CD4-positive, alpha-beta memory T cell (primary cell): Measurements from ENCODE around the gene MARCHF2. TPM values are rescaled to one million over a fixed set of nuclear protein-coding genes. Genes with fewer than 3 reads are reported as not detected.

Source experiments
- CTCF ChIA-PET: fragments of 350-600 bp; sonication (Branson Sonifier 250); formaldehyde crosslinking; loops from one replicate; lab custom pipeline; 2021; ENCODE audit warnings: inconsistent platforms; ENCODE audit not compliant: partially characterized antibody; lab: Charles Lee
- POLR2A ChIA-PET: fragments of 350-600 bp; sonication (Branson Sonifier 250); formaldehyde crosslinking; loops from one replicate; lab custom pipeline; 2021; ENCODE audit not compliant: partially characterized antibody; lab: Charles Lee
- DNase-seq, 5 donors: peaks; one replicate each; pipeline versions ENCODE4 v3.0.0 to v3.0.0-alpha.2; 2020 to 2022; ENCODE audit warnings: mixed read lengths in 1 of 5
- H3K27ac ChIP-seq: one replicate; pipeline ENCODE4 v1.7.0; 2013; ENCODE audit warnings: low read depth, low read length
- H3K27me3 ChIP-seq: 2 replicates; pipeline ENCODE4 v1.7.0; 2013; ENCODE audit warnings: mild to moderate bottlenecking, low read length, moderate library complexity; ENCODE audit not compliant: insufficient read depth
- H3K36me3 ChIP-seq: 2 replicates; pipeline ENCODE4 v1.7.0; 2013; ENCODE audit warnings: mild to moderate bottlenecking, low read length, moderate library complexity; ENCODE audit not compliant: insufficient read depth
- H3K4me1 ChIP-seq: 2 replicates; pipeline ENCODE4 v1.7.0; 2013; ENCODE audit warnings: mild to moderate bottlenecking, low read length, moderate library complexity; ENCODE audit not compliant: insufficient read depth
- H3K4me3 ChIP-seq, 2 donors: one replicate each; pipeline ENCODE4 v1.7.0; 2013; ENCODE audit warnings: low read length in 2 of 2, mild to moderate bottlenecking in 1 of 2
- H3K9me3 ChIP-seq, 2 donors: one replicate each; pipeline ENCODE4 v1.7.0; 2013; ENCODE audit warnings: low read length in 2 of 2, control low read depth in 1 of 2; ENCODE audit not compliant: control insufficient read depth in 1 of 2
- H3K27ac Mint-ChIP-seq, 7 donors: one replicate each; pipeline ENCODE4 v1.8.0; 2020 to 2021; ENCODE audit warnings: mixed read lengths in 7 of 7, mild to moderate bottlenecking in 6 of 7, inconsistent platforms in 3 of 7, moderate library complexity in 3 of 7
- H3K27me3 Mint-ChIP-seq, 2 donors: one replicate each; pipeline ENCODE4 v1.8.0; 2020 to 2021; ENCODE audit warnings: mixed read lengths in 2 of 2
- H3K36me3 Mint-ChIP-seq, 2 donors: one replicate each; pipeline ENCODE4 v1.8.0; 2020 to 2021; ENCODE audit warnings: mixed read lengths in 2 of 2, inconsistent platforms in 1 of 2, mild to moderate bottlenecking in 1 of 2
- H3K4me1 Mint-ChIP-seq, 4 donors: one replicate each; pipeline ENCODE4 v1.8.0; 2020 to 2021; ENCODE audit warnings: mixed read lengths in 4 of 4, mild to moderate bottlenecking in 1 of 4
- H3K4me3 Mint-ChIP-seq, 8 donors: one replicate each; pipeline ENCODE4 v1.8.0; 2020 to 2021; ENCODE audit warnings: mixed read lengths in 8 of 8, mild to moderate bottlenecking in 7 of 8, moderate library complexity in 6 of 8, inconsistent platforms in 3 of 8
- H3K9me3 Mint-ChIP-seq, 8 donors: one replicate each; pipeline ENCODE4 v1.8.0; 2020 to 2021; ENCODE audit warnings: mixed read lengths in 8 of 8, mild to moderate bottlenecking in 5 of 8, inconsistent platforms in 3 of 8, moderate library complexity in 1 of 8
- intact Hi-C: fragments of 100-400 bp; cut with micrococcal nuclease; formaldehyde crosslinking; loops from one replicate; pipeline ENCODE4 v1.15.1; 2023
- polyA plus RNA-seq, 2 donors: library from polyadenylated mRNA; unstranded; fragments of 300-500 nt; fragmentation: Illumina TruSeq; gene quantifications; one replicate each; pipeline ENCODE4 v1.2.3, GENCODE V29; 2021
- total RNA-seq, 2 experiments: library from RNA; stranded (reverse); gene quantifications; one replicate each; pipeline ENCODE4 v1.2.3, GENCODE V29; 2021

The MARCHF2 gene
- total and polyA plus RNA-seq, 4 experiments from 2014 or later, result 25.5 to 60.9 (median 38.2) TPM

DNA sequence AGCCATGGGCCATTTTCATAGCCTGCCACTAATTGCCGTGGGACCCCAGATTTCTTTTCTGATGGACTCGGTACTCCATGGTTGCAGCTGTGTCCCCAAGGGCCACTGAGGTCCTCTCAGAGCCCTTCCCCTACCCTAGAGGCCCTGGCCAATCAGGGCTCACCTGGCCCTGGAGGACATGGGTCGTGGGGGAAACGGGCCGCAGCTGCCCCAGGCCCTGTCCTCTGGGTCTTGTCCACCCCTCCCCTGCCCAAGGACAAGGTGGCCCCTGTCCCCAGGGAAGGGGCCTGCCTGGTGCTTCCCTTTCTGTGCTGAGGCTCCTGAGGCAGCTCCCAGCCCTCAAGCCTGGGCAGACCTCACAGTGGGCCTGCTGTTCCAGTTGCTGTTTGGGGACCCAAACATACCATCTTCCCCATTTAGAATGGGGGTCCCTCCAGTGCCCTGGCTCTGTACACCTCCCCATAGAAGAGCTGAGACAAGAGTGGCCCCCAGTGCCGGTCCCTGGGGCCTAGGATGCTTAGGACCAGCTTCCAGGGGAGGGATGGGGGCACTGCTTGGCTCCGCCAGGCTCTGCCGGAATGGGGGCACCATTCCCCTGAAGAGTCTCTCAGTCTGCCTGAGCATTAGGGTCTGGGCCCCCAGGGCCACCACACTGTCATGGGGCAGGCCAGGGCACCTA is 19.8 kb upstream of the MARCHF2 start:
- DNase-seq, result peak in 1 of 5 donors; percentile 38
- H3K27ac Mint-ChIP-seq, result peak overlapping the region in 4 of 7 donors; percentile 22 to 74 (median 52)
- ChIA-PET CTCF (interaction anchor here (2.1 to 4.4 kb wide), 2 partner anchors 20 to 39 kb away, joined by 7 to 19 read pairs; partner anchors contain the start of gene MARCHF2), POLR2A (interaction anchor here (0.6 kb wide), 1 partner anchor 70 kb away, joined by 3 read pairs; no protein-coding TSS in a partner anchor)
- H3K4me1 Mint-ChIP-seq, result peaks cover 23 to 55% (median 42%) of the 10 kb centered on the region in 4 donors
- Histone ChIP-seq H3K27me3 (no peaks in the 10 kb centered on the region), H3K4me3 (no peak overlapping the region), H3K4me1 (peaks cover 35% of the 10 kb centered on the region), H3K9me3 (no peaks in the 10 kb centered on the region), H3K36me3 (no peaks in the 10 kb centered on the region), H3K27ac (no peak overlapping the region)
- no peaks in the 10 kb centered on the region for H3K27me3 Mint-ChIP-seq
- peaks cover 0 to 18% of the 10 kb centered on the region in 2 donors for H3K36me3 Mint-ChIP-seq
- H3K4me3 Mint-ChIP-seq, result peak overlapping the region in 2 of 8 donors; percentile 20 to 44
- intact Hi-C loops, result loop anchor here (5.0 kb wide), 1 partner anchor 119 kb away; the partner anchor contains the start of gene ZNF414
- H3K9me3 Mint-ChIP-seq, result no peaks in the 10 kb centered on the region

DNA sequence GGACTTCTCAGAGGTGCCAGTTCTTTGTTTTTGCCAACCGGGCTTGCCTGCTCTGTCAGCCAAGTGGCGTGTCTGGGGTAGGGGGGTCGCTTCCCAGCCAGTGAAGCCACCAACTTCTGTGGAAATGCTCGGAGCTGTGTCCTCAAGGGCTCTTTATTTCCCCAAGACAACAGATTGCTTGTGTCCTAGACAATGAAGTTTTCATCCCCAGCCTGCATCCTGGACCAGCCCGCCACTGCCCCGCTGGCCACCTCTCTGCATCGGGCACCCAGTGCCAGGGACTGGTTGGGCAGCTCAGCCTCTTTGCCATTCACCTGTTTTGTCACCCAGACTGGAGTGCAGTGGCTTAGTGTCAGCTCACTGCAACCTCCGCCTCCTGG is 19.2 kb upstream of the MARCHF2 start:
- no peak overlapping the region for H3K4me3 Mint-ChIP-seq
- H3K36me3 Mint-ChIP-seq, result peaks cover 0 to 18% of the 10 kb centered on the region in 2 donors
- H3K4me3 ChIP-seq, result no peak overlapping the region
- intact Hi-C loops, result loop anchor here (5.0 kb wide), 1 partner anchor 118 kb away; the partner anchor contains the start of gene ZNF414
- H3K9me3 Mint-ChIP-seq, result no peaks in the 10 kb centered on the region
- peaks cover 23 to 55% (median 42%) of the 10 kb centered on the region in 4 donors for H3K4me1 Mint-ChIP-seq
- no peaks in the 10 kb centered on the region for H3K27me3 Mint-ChIP-seq
- H3K4me1 ChIP-seq, result peaks cover 35% of the 10 kb centered on the region
- ChIA-PET CTCF (interaction anchor here (2.1 to 4.4 kb wide), 2 partner anchors 19 to 40 kb away, joined by 7 to 19 read pairs; partner anchors contain the start of gene MARCHF2), POLR2A (interaction anchor here (0.6 kb wide), 1 partner anchor 70 kb away, joined by 3 read pairs; no protein-coding TSS in a partner anchor)
- no peak for DNase-seq
- no peaks in the 10 kb centered on the region for H3K27me3 ChIP-seq
- no peaks in the 10 kb centered on the region for H3K36me3 ChIP-seq
- no peak overlapping the region for H3K27ac ChIP-seq
- peak overlapping the region in 1 of 7 donors; percentile 6 for H3K27ac Mint-ChIP-seq
- no peaks in the 10 kb centered on the region for H3K9me3 ChIP-seq

DNA sequence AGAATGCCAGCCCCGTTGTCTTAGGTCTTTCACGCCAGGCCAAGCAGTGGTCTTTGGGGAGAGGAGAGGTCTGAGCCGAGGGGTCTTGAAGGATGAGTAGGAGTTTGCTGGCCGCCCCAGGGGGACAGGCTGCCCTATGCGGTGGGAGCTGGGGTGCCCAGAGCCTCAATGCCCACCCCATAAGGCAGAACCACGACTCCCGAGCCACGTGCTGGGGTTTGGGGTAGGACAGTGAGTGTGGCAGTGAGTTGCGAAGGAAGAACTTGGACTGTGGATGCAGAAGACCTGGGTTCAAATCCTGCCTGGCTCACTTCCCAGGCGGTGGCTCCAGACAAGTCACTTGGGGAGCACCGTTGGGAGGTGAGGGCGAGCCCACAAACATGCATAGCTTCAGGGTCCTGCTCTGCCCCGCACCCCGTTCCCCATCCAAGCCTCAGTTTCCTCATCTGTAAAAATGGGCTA is 17.5 kb upstream of the MARCHF2 start:
- Mint-ChIP-seq H3K4me3 (peak overlapping the region in 1 of 8 donors; percentile 39), H3K36me3 (peaks cover 0 to 26% of the 10 kb centered on the region in 2 donors), H3K4me1 (peaks cover 23 to 49% (median 34%) of the 10 kb centered on the region in 4 donors), H3K9me3 (no peaks in the 10 kb centered on the region), H3K27ac (peak overlapping the region in 3 of 7 donors; percentile 35 to 57 (median 42)), H3K27me3 (no peaks in the 10 kb centered on the region)
- ChIA-PET POLR2A (interaction anchor here (1.3 kb wide), 1 partner anchor 118 kb away, joined by 3 read pairs; the partner anchor contains the start of gene ZNF414), CTCF (no interaction called here)
- intact Hi-C loops, result loop anchor here (1.0 to 5.0 kb wide), 2 partner anchors 41 to 128 kb away; no protein-coding TSS in a partner anchor
- DNase-seq, result no peak
- Histone ChIP-seq H3K36me3 (peaks cover 10% of the 10 kb centered on the region), H3K27ac (no peak overlapping the region), H3K4me3 (no peak overlapping the region), H3K9me3 (no peaks in the 10 kb centered on the region), H3K4me1 (peaks cover 30% of the 10 kb centered on the region), H3K27me3 (no peaks in the 10 kb centered on the region)

DNA sequence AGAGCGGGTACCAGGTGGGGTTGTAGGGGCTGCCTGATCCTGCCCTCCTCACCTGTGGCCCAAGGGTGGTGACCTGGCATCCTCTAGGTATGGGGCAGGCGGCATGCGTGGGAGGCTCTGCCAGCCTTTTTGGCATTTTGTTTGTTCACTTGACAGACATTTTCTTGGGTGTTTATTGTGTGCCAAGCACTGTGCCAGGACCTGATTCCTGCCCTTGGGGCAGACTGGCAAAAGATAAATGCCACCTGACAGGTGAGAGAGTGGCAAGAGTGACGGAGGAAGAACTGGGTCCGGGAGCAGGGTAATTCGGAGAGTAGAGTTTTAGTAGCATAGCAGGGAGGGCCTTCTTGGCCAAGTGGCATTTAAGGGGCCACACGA is 16.9 kb upstream of the MARCHF2 start:
- CTCF ChIA-PET, result no interaction called here
- Histone ChIP-seq H3K4me1 (peaks cover 26% of the 10 kb centered on the region), H3K27ac (no peak overlapping the region), H3K9me3 (no peaks in the 10 kb centered on the region), H3K27me3 (no peaks in the 10 kb centered on the region), H3K4me3 (no peak overlapping the region), H3K36me3 (peaks cover 10% of the 10 kb centered on the region)
- Mint-ChIP-seq H3K9me3 (no peaks in the 10 kb centered on the region), H3K4me3 (peak overlapping the region in 1 of 8 donors; percentile 15), H3K27ac (peak overlapping the region in 6 of 7 donors; percentile 1 to 88 (median 50)), H3K27me3 (no peaks in the 10 kb centered on the region), H3K36me3 (peaks cover 0 to 26% of the 10 kb centered on the region in 2 donors), H3K4me1 (peaks cover 19 to 44% (median 30%) of the 10 kb centered on the region in 4 donors)
- POLR2A ChIA-PET, result no interaction called here
- peak in 1 of 5 donors; percentile 11 for DNase-seq
- intact Hi-C loops, result loop anchor here (1.0 to 5.0 kb wide), 2 partner anchors 42 to 129 kb away; no protein-coding TSS in a partner anchor

DNA sequence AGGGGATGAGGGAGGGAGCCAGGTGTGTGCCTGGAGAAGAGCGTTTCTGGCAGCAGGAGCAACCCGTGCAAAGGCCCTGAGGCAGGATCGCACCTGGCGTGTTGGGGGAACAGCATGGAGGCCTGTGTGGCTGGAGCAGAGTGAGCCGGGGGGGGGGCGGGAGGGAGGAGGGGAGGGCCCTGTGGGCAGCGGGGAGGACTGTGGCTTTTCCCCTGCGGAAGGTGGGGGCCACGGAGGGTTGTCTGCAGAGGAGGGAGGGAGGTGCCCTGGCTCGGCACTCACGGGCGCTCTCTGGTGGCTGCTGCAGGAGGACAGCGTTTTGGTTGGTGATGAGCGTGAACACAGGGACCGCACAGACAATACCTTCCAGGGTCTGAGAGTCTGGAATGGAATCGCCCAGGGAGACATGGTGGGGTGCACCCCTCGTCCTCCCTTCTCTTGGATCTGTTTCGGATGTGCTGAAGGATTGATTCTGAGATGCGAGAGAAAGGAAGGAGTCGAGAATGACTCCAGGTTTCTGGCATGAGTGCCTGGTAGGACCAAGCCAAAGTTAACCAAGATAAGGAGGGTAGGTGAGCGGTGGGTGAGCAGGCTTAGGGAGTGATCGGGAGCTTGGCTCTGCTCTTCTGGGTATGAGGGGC is 16.4 kb upstream of the MARCHF2 start:
- Histone ChIP-seq H3K4me1 (peaks cover 20% of the 10 kb centered on the region), H3K27me3 (no peaks in the 10 kb centered on the region), H3K36me3 (peaks cover 11% of the 10 kb centered on the region), H3K27ac (no peak overlapping the region), H3K9me3 (no peaks in the 10 kb centered on the region), H3K4me3 (no peak overlapping the region)
- Mint-ChIP-seq H3K36me3 (peaks cover under 1 to 28% of the 10 kb centered on the region in 2 donors), H3K4me3 (peak overlapping the region in 2 of 8 donors; percentile 48 to 60), H3K9me3 (no peaks in the 10 kb centered on the region), H3K27me3 (no peaks in the 10 kb centered on the region), H3K4me1 (peaks cover 19 to 40% (median 28%) of the 10 kb centered on the region in 4 donors), H3K27ac (peak overlapping the region in 6 of 7 donors; percentile 26 to 93 (median 84))
- intact Hi-C loops, result loop anchor here (1.0 to 5.0 kb wide), 2 partner anchors 42 to 129 kb away; no protein-coding TSS in a partner anchor
- ChIA-PET CTCF (interaction anchor here (3.0 kb wide), 1 partner anchor 43 kb away, joined by 13 read pairs; no protein-coding TSS in a partner anchor), POLR2A (no interaction called here)
- DNase-seq, result peak; percentile 57 to 81 (median 75)

DNA sequence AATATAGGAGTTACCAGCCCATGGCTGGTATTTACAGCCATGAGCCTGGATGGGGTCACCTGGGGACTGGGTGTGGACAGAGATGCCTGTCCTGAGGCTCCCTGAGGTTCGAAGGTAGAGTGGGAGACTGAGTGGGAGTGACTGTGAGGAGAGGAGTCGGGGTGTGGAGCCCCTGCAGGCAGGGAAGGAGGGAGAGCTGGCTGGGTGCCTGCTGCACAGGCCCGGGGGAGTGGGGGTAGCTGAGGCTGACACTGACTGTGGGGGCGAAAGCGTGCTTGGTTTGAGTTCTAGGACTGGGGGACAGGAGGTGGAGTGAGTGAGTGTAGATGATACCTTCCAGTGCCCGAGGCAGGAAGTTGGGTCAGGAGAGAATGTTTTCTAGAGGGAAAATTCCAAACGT is 15.8 kb upstream of the MARCHF2 start:
- peak overlapping the region in 6 of 7 donors; percentile 42 to 93 (median 84) for H3K27ac Mint-ChIP-seq
- Histone ChIP-seq H3K4me3 (no peak overlapping the region), H3K4me1 (peaks cover 15% of the 10 kb centered on the region), H3K36me3 (peaks cover 15% of the 10 kb centered on the region), H3K27me3 (no peaks in the 10 kb centered on the region), H3K27ac (no peak overlapping the region), H3K9me3 (no peaks in the 10 kb centered on the region)
- H3K27me3 Mint-ChIP-seq, result no peaks in the 10 kb centered on the region
- ChIA-PET CTCF (interaction anchor here (0.6 to 3.0 kb wide), 4 partner anchors 20 to 224 kb away, joined by 3 to 13 read pairs (median 4); partner anchors contain the start of gene MYO1F), POLR2A (no interaction called here)
- H3K4me1 Mint-ChIP-seq, result peaks cover 18 to 34% (median 23%) of the 10 kb centered on the region in 4 donors
- peaks cover 5 to 32% of the 10 kb centered on the region in 2 donors for H3K36me3 Mint-ChIP-seq
- H3K4me3 Mint-ChIP-seq, result peak overlapping the region in 1 of 8 donors; percentile 60
- intact Hi-C loops, result loop anchor here (5.0 kb wide), 1 partner anchor 130 kb away; no protein-coding TSS in a partner anchor
- no peaks in the 10 kb centered on the region for H3K9me3 Mint-ChIP-seq
- no peak for DNase-seq
